HCT116 (cell line): ENCODE data around the gene TRERF1. TPM values are rescaled to one million over a fixed set of nuclear protein-coding genes. Genes with fewer than 3 reads are reported as not detected.

ENCODE experiments used
- ATAC-seq: fragments of 200-7000 bp; cut with Tn5 transposase; 2 replicates; pipeline ENCODE4 v1.9.1; 2020; ENCODE audit warnings: mild to moderate bottlenecking, moderate library complexity
- BruUV-seq: library from RNA; stranded (reverse); fragments of 400-500 nt; replicated peaks from 2 replicates; lab custom pipeline; 2021; lab: Mats Ljungman, UMichigan
- CTCF ChIA-PET: fragments of 300-600 bp; sonication (Branson Sonifier 250); formaldehyde crosslinking; loops from one replicate; lab custom pipeline; 2021; ENCODE audit warnings: antibody characterized with exemption; lab: Charles Lee
- POLR2A ChIA-PET: fragments of 300-600, 350-600 bp; sonication (Branson Sonifier 250); formaldehyde crosslinking; loops from one replicate; lab custom pipeline; 2021; ENCODE audit warnings: antibody characterized with exemption; lab: Charles Lee
- RAD21 ChIA-PET, 2 experiments: fragments of 300-600 bp; sonication (Branson Sonifier 250); formaldehyde crosslinking; loops; one replicate each; lab custom pipeline; 2023; ENCODE audit warnings: low total read pairs in 2 of 2; ENCODE audit not compliant: uncharacterized antibody in 2 of 2, unreplicated experiment in 2 of 2, low non-redundant PET in 1 of 2; lab: Charles Lee
- DNase-seq: peaks from one replicate; pipeline ENCODE4 v3.0.0-alpha.2; 2010; ENCODE audit warnings: low read depth, low spot score
- H2AFZ ChIP-seq: fragments of 200-600 bp; shearing (Covaris generic), sonication (generic); 2 replicates; pipeline ENCODE4 v1.6.1; 2017; ENCODE audit warnings: low read depth, mixed run types, mixed read lengths, antibody characterized with exemption, low read length; ENCODE audit not compliant: poor library complexity, severe bottlenecking
- H3K27ac ChIP-seq: 2 replicates; pipeline ENCODE4 v1.5.1; 2012; ENCODE audit warnings: low read depth, low read length
- H3K27me3 ChIP-seq: fragments of 200-600 bp; sonication (generic); 2 replicates; pipeline ENCODE4 v1.6.1; 2016; ENCODE audit warnings: mixed run types, low read length, mixed read lengths; ENCODE audit not compliant: insufficient read depth
- H3K36me3 ChIP-seq, 2 experiments: fragments of 200-500 bp in 1 of 2; fragments of 200-600 bp in 1 of 2; sonication (Bioruptor generic) in 1 of 2; sonication (generic) in 1 of 2; 2 replicates each; pipeline versions ENCODE4 v1.5.1 to v1.6.1; 2014 to 2016; ENCODE audit warnings: low read length in 2 of 2, inconsistent platforms in 1 of 2, mixed read lengths in 1 of 2, mixed run types in 1 of 2; ENCODE audit not compliant: insufficient read depth in 2 of 2, control insufficient read depth in 1 of 2
- H3K4me1 ChIP-seq, 2 experiments: fragments of 200-600 bp in 1 of 2; sonication (generic) in 1 of 2; 2 replicates each; pipeline versions ENCODE4 v1.5.1 to v1.6.1; 2012 to 2017; ENCODE audit warnings: low read length in 2 of 2, inconsistent platforms in 1 of 2, mild to moderate bottlenecking in 1 of 2, mixed read lengths in 1 of 2, mixed run types in 1 of 2, moderate library complexity in 1 of 2; ENCODE audit not compliant: insufficient read depth in 2 of 2, control insufficient read depth in 1 of 2
- H3K4me2 ChIP-seq: fragments of 200-600 bp; sonication (generic); 2 replicates; pipeline ENCODE4 v1.6.1; 2017; ENCODE audit warnings: mixed run types, low read length, mixed read lengths
- H3K4me3 ChIP-seq, 2 experiments: fragments of 200-600 bp in 1 of 2; sonication (generic) in 1 of 2; replicated peaks in 1 of 2; 2 replicates each; pipeline ENCODE4 v1.5.1; 2011 to 2016; ENCODE audit warnings: low read length in 2 of 2, control low read depth in 1 of 2, low read depth in 1 of 2, mild to moderate bottlenecking in 1 of 2, mixed read lengths in 1 of 2, mixed run types in 1 of 2
- H3K79me2 ChIP-seq: fragments of 200-600 bp; sonication (generic); 2 replicates; pipeline ENCODE4 v1.6.1; 2017; ENCODE audit warnings: mild to moderate bottlenecking, mixed run types, low read length, moderate library complexity, mixed read lengths; ENCODE audit not compliant: insufficient read depth
- H3K9ac ChIP-seq: fragments of 200-600 bp; sonication (generic); 2 replicates; pipeline ENCODE4 v1.6.1; 2016; ENCODE audit warnings: low read length, mixed read lengths
- H3K9me2 ChIP-seq: fragments of 200-600 bp; sonication (generic), shearing (Covaris generic); 2 replicates; pipeline ENCODE4 v1.6.1; 2017; ENCODE audit warnings: mixed run types, mild to moderate bottlenecking, moderate library complexity; ENCODE audit not compliant: insufficient read depth
- H3K9me3 ChIP-seq, 2 experiments: fragments of 200-500 bp in 1 of 2; fragments of 200-600 bp in 1 of 2; sonication (Bioruptor generic) in 1 of 2; sonication (generic) in 1 of 2; 2 replicates each; pipeline ENCODE4 v1.6.1; 2014 to 2017; ENCODE audit warnings: low read length in 2 of 2, mixed read lengths in 2 of 2, inconsistent platforms in 1 of 2, low read depth in 1 of 2, mild to moderate bottlenecking in 1 of 2, mixed run types in 1 of 2, moderate library complexity in 1 of 2; ENCODE audit not compliant: control insufficient read depth in 1 of 2, insufficient read depth in 1 of 2
- H4K20me1 ChIP-seq: fragments of 200-600 bp; sonication (generic), shearing (Covaris generic); 2 replicates; pipeline ENCODE4 v1.6.1; 2017; ENCODE audit warnings: mixed run types, mild to moderate bottlenecking, moderate library complexity; ENCODE audit not compliant: insufficient read depth
- ATF3 ChIP-seq: IDR thresholded peaks from 2 replicates; pipeline ENCODE4 v1.6.1; 2012
- CBX3 ChIP-seq: IDR thresholded peaks from 2 replicates; pipeline ENCODE4 v1.6.1; 2012; ENCODE audit warnings: low read depth
- CEBPB ChIP-seq: IDR thresholded peaks from 2 replicates; pipeline ENCODE4 v1.6.1; 2012; ENCODE audit warnings: low read depth
- CTCF ChIP-seq, 3 experiments: fragments of 200-600 bp in 1 of 3; sonication (generic) in 1 of 3; IDR thresholded peaks in 2 of 3; conservative IDR thresholded peaks in 1 of 3; 2 replicates each; pipeline ENCODE4 v1.5.1; 2012 to 2017; ENCODE audit warnings: low read depth in 2 of 3, low read length in 2 of 3, antibody characterized with exemption in 1 of 3, borderline replicate concordance in 1 of 3, control low read depth in 1 of 3, mild to moderate bottlenecking in 1 of 3, mixed read lengths in 1 of 3, mixed run types in 1 of 3, moderate library complexity in 1 of 3; ENCODE audit not compliant: insufficient read depth in 1 of 3
- EGR1 ChIP-seq: IDR thresholded peaks from 2 replicates; pipeline ENCODE4 v1.6.1; 2012; ENCODE audit warnings: low read depth
- EZH2phosphoT487 ChIP-seq: fragments of 200-600 bp; IDR thresholded peaks from 2 replicates; pipeline ENCODE4 v1.6.1; 2018; ENCODE audit warnings: antibody characterized with exemption, borderline replicate concordance
- RAD21 ChIP-seq: IDR thresholded peaks from 2 replicates; pipeline ENCODE4 v1.6.1; 2012; ENCODE audit warnings: low read depth, mild to moderate bottlenecking
- SIN3A ChIP-seq: IDR thresholded peaks from 2 replicates; pipeline ENCODE4 v1.6.1; 2012; ENCODE audit warnings: low read depth
- SP1 ChIP-seq: IDR thresholded peaks from 2 replicates; pipeline ENCODE4 v1.6.1; 2012; ENCODE audit warnings: low read depth
- SRF ChIP-seq: IDR thresholded peaks from 2 replicates; pipeline ENCODE4 v1.6.1; 2012; ENCODE audit warnings: low read depth
- ZBTB33 ChIP-seq: IDR thresholded peaks from 2 replicates; pipeline ENCODE4 v1.6.1; 2011; ENCODE audit warnings: mild to moderate bottlenecking, low read length, moderate library complexity; ENCODE audit not compliant: insufficient replicate concordance; ENCODE audit errors: extremely low read depth
- intact Hi-C: fragments of 100-400 bp; cut with micrococcal nuclease; formaldehyde crosslinking; loops from 2 replicates; pipeline ENCODE4 v1.10.0; 2022
- total RNA-seq: library from RNA; stranded (reverse); gene quantifications from one replicate; pipeline ENCODE4 v1.2.1, GENCODE V29; 2021; ENCODE audit not compliant: unreplicated experiment

The TRERF1 gene
- total RNA-seq, 1 experiment from 2014 or later, result 12.4 TPM

- H3K9me2 ChIP-seq, result no peaks in the 10 kb centered on the region
- no peaks in the 10 kb centered on the region for H4K20me1 ChIP-seq
- ATAC-seq (no peak), DNase-seq (no peak)
- no peaks in the 10 kb centered on the region for H3K4me1 ChIP-seq
- intact Hi-C loops, result no loop called here
- H3K4me2 ChIP-seq, result no peak overlapping the region
- no peaks in the 10 kb centered on the region for H3K9me3 ChIP-seq
- BruUV-seq, result no TSS peak
- CTCF ChIA-PET, result no interaction called here
- TF ChIP-seq EGR1 (no peak), RAD21 (no peak), CTCF (IDR thresholded peaks at IDR 0.05 in 2 of 3, conservative IDR thresholded peaks at IDR 0.05 in 1 of 3; ENCODE audit: borderline replicate concordance in 1 of 3, insufficient read depth in 1 of 3, low read depth in 2 of 3, low read length in 2 of 3) (no peak), ZBTB33 (no peak), SRF (no peak), EZH2phosphoT487 (no peak), SP1 (no peak), CBX3 (no peak), CEBPB (no peak), SIN3A (no peak), ATF3 (no peak)
- TF ChIP-seq, all 23 proteins: peak for 0
- Histone ChIP-seq H3K4me3 (no peak overlapping the region), H3K9ac (no peak overlapping the region), H3K36me3 (no peaks in the 10 kb centered on the region), H3K79me2 (no peaks in the 10 kb centered on the region), H3K27ac (no peak overlapping the region), H3K27me3 (no peaks in the 10 kb centered on the region), H2AFZ (no peak overlapping the region)
- ChIA-PET RAD21 (no interaction called here), POLR2A (no interaction called here)
Measured at GRCh38 chr6:42269553-42269952, 182.2 kb downstream of the TRERF1 start.
